K562 (cell line): ENCODE results near the gene TBC1D2B. TPM values are rescaled to one million over a fixed set of nuclear protein-coding genes. Genes with fewer than 3 reads are reported as not detected.

Source experiments
- ATAC-seq: fragments of 200-7000 bp; cut with Tn5 transposase; 3 replicates; pipeline ENCODE4 v1.9.1; 2020; ENCODE audit warnings: moderate library complexity
- BruUV-seq: library from RNA; stranded (reverse); fragments of 400-500 nt; replicated peaks from 2 replicates; lab custom pipeline; 2021; lab: Mats Ljungman, UMichigan
- CTCF ChIA-PET: fragments of 300-600 bp; formaldehyde crosslinking; extraction: SDS; loops from one replicate; lab custom pipeline; 2021; ENCODE audit warnings: low intra/inter-chr PET ratio; lab: Yijun Ruan, JAX
- POLR2A ChIA-PET: fragments of 300-600, 350-650 bp; sonication (Branson Sonifier 250); formaldehyde crosslinking; extraction: SDS; loops from one replicate; lab custom pipeline; 2021; ENCODE audit warnings: antibody characterized with exemption, inconsistent platforms; lab: Yijun Ruan, JAX
- DNase-seq, 4 experiments: peaks; one replicate each; pipeline versions ENCODE4 v3.0.0 to v3.0.0-alpha.2; 2011 to 2018; ENCODE audit warnings: low spot score in 3 of 4, mixed read lengths in 3 of 4; ENCODE audit errors: extremely low read depth in 1 of 4
- FAIRE-seq: peaks from 2 replicates; lab custom pipeline; 2011; peaks lifted over from hg19 to GRCh38; lab: Jason Lieb, UNC
- H2AFZ ChIP-seq: 2 replicates; pipeline ENCODE4 v1.6.0; 2011; ENCODE audit warnings: low read depth, low read length, control low read depth, inconsistent platforms
- H3K27ac ChIP-seq: fragments of 200-600 bp; 3 replicates; pipeline ENCODE4 v1.8.0; 2011; ENCODE audit warnings: low read depth, mild to moderate bottlenecking, control low read depth, inconsistent platforms, low read length, moderate library complexity, mixed read lengths; ENCODE audit errors: extremely low read depth
- H3K27me3 ChIP-seq, 2 experiments: fragments of 300-600 bp in 1 of 2; 2 replicates in 1 of 2; 3 replicates in 1 of 2; pipeline versions ENCODE4 v1.6.0 to v1.8.0; 2011; ENCODE audit warnings: inconsistent platforms in 2 of 2, low read length in 2 of 2, mild to moderate bottlenecking in 1 of 2, mixed read lengths in 1 of 2, moderate library complexity in 1 of 2; ENCODE audit not compliant: control insufficient read depth in 2 of 2, insufficient read depth in 2 of 2
- H3K36me3 ChIP-seq: fragments of 300-600 bp; 3 replicates; pipeline ENCODE4 v1.8.0; 2011; ENCODE audit warnings: mild to moderate bottlenecking, low read length, inconsistent platforms; ENCODE audit not compliant: control insufficient read depth, insufficient read depth
- H3K4me1 ChIP-seq, 2 experiments: fragments of 200-600 bp in 1 of 2; replicated peaks in 1 of 2; 2 replicates in 1 of 2; 3 replicates in 1 of 2; pipeline versions ENCODE4 v1.5.1 to v1.8.0; 2011; ENCODE audit warnings: inconsistent platforms in 2 of 2, low read length in 2 of 2, mild to moderate bottlenecking in 1 of 2, mixed read lengths in 1 of 2, moderate library complexity in 1 of 2; ENCODE audit not compliant: control insufficient read depth in 2 of 2, insufficient read depth in 2 of 2
- H3K4me2 ChIP-seq: 2 replicates; pipeline ENCODE4 v1.6.1; 2011; ENCODE audit warnings: low read length, control low read depth, inconsistent platforms, mixed read lengths; ENCODE audit not compliant: insufficient read depth
- H3K4me3 ChIP-seq: fragments of 200-600 bp; sonication (generic), shearing (Covaris generic); 2 replicates; pipeline ENCODE4 v1.5.1; 2016; ENCODE audit warnings: control low read depth, inconsistent platforms
- H3K79me2 ChIP-seq: fragments of 200-600 bp; 3 replicates; pipeline ENCODE4 v1.8.0; 2011; ENCODE audit warnings: low read length, inconsistent platforms; ENCODE audit not compliant: control insufficient read depth, insufficient read depth
- H3K9ac ChIP-seq, 2 experiments: 2 replicates each; pipeline versions ENCODE4 v1.6.0 to v1.6.1; 2011; ENCODE audit warnings: low read depth in 2 of 2, low read length in 2 of 2, control low read depth in 1 of 2, inconsistent platforms in 1 of 2, mild to moderate bottlenecking in 1 of 2, mixed read lengths in 1 of 2; ENCODE audit not compliant: insufficient read depth in 1 of 2
- H3K9me1 ChIP-seq: one replicate; pipeline ENCODE4 v1.6.0; 2011; ENCODE audit warnings: inconsistent platforms, mild to moderate bottlenecking, low read length, moderate library complexity; ENCODE audit not compliant: control insufficient read depth, insufficient read depth
- H3K9me3 ChIP-seq: replicated peaks from 2 replicates; pipeline ENCODE4 v1.5.1; 2011; ENCODE audit warnings: low read depth, low read length, inconsistent platforms; ENCODE audit not compliant: control insufficient read depth, insufficient read depth
- H4K20me1 ChIP-seq: replicated peaks from 2 replicates; pipeline ENCODE4 v1.6.1; 2011; ENCODE audit warnings: low read length, inconsistent platforms, mixed read lengths; ENCODE audit not compliant: control insufficient read depth, insufficient read depth
- CREB3 ChIP-seq: fragments of 450-650 bp; conservative IDR thresholded peaks from 2 replicates; pipeline ENCODE4 v1.6.1; 2016; ENCODE audit warnings: missing genetic modification characterization, low read depth, mild to moderate bottlenecking, missing compliant biosample characterization, moderate library complexity
- HES1 ChIP-seq: fragments of 450-650 bp; IDR thresholded peaks from 2 replicates; pipeline ENCODE4 v1.6.1; 2016; ENCODE audit warnings: low read depth, mild to moderate bottlenecking, moderate library complexity
- HMG20A ChIP-seq: fragments of 450-650 bp; formaldehyde crosslinking; conservative IDR thresholded peaks from 2 replicates; pipeline ENCODE4 v1.4.0; 2020; ENCODE audit warnings: mild to moderate bottlenecking, mixed read lengths
- MAFF ChIP-seq: IDR thresholded peaks from 2 replicates; pipeline ENCODE4 v1.6.1; 2012; ENCODE audit warnings: low read length, improper control_type of control experiment
- MTA3 ChIP-seq: fragments of 450-650 bp; formaldehyde crosslinking; IDR thresholded peaks from 2 replicates; pipeline ENCODE4 v1.6.1; 2017; ENCODE audit warnings: mild to moderate bottlenecking, borderline replicate concordance
- NBN ChIP-seq: fragments of 450-650 bp; IDR thresholded peaks from 2 replicates; pipeline ENCODE4 v1.6.1; 2016; ENCODE audit warnings: low read depth, mild to moderate bottlenecking
- ZBTB7A ChIP-seq: IDR thresholded peaks from 2 replicates; pipeline ENCODE4 v1.6.1; 2011; ENCODE audit warnings: low read depth, mild to moderate bottlenecking, low read length, moderate library complexity, borderline replicate concordance; ENCODE audit not compliant: control insufficient read depth
- ZNF830 ChIP-seq: fragments of 250-450 bp; sonication (Bioruptor Pico); IDR thresholded peaks from 2 replicates; pipeline ENCODE4 v1.5.0; 2021; ENCODE audit warnings: mild to moderate bottlenecking
- WGBS: fragments of 100-300 bp; shearing (Covaris generic); methylation state at CpG from one replicate; pipeline ENCODE4 v1.1.6; 2016; ENCODE audit warnings: low coverage, mixed read lengths; ENCODE audit not compliant: insufficient coverage; ENCODE audit errors: missing lambda C conversion rate; 5-methylcytosine and 5-hydroxymethylcytosine counted together
- in situ Hi-C: fragments of 300-500 bp; cut with MboI; formaldehyde crosslinking; loops from 4 replicates; pipeline ENCODE4 v1.15.0; 2018; ENCODE audit warnings: inconsistent platforms, mixed read lengths
- intact Hi-C: fragments of 100-400 bp; cut with micrococcal nuclease; formaldehyde crosslinking; loops from 2 replicates; pipeline ENCODE4 v1.14.2; 2022
- polyA plus RNA-seq, 8 experiments: library from polyadenylated mRNA; depleted of rRNA in 4 of 8; stranded (reverse) in 5 of 8; unstranded in 3 of 8; fragments of >200 nt; fragmentation: Nextera tagmentation in 2 of 8; fragmentation: Illumina TruSeq in 1 of 8; extraction: Ambion mirVana in 2 of 8; extraction: Trizol in 1 of 8; gene quantifications; 2 replicates each; pipeline versions ENCODE4 v1.2.1 to v1.2.3, GENCODE V29; 2011 to 2014; ENCODE audit warnings: inconsistent platforms in 1 of 8, missing spikeins in 1 of 8
- total RNA-seq, 7 experiments: library from RNA; depleted of rRNA in 6 of 7; stranded (reverse); fragments of >200 nt in 6 of 7; fragmentation: Illumina TruSeq in 2 of 7; extraction: Trizol in 2 of 7; gene quantifications; 2 replicates each; pipeline versions ENCODE4 v1.2.1 to v1.2.3, GENCODE V29; 2011 to 2021; ENCODE audit warnings: low replicate concordance in 1 of 7

TBC1D2B gene
- total and polyA plus RNA-seq, 9 of the 15 experiments (the other 6 are each of a cell fraction or from before 2014, with no cell fraction given): 0.15 to 16.3 (median 8.9) TPM

GRCh38 chr15:77974416-77975331 is 102.8 kb downstream of the TBC1D2B start:
- H3K4me3 ChIP-seq: no peak overlapping the region
- no peak overlapping the region for H2AFZ ChIP-seq
- no peak for TF ChIP-seq MAFF
- no peak for TF ChIP-seq MTA3
- no peak for TF ChIP-seq CREB3
- TF ChIP-seq HMG20A: no peak
- no peak for TF ChIP-seq HES1
- no peak for TF ChIP-seq NBN
- no peak for TF ChIP-seq ZNF830 (CRISPR knock-in tag)
- TF ChIP-seq ZBTB7A: no peak
- FAIRE-seq (no peak), DNase-seq (no peak), ATAC-seq (no peak)
- peaks cover 7 to 26% of the 10 kb centered on the region in 2 experiments; a peak in 3 of 5 replicates for H3K27me3 ChIP-seq
- 6% methylated on average over 10 of the region's 14 CpGs for WGBS
- in situ Hi-C loops: loop anchor here (5.0 kb wide), 1 partner anchor 803 kb away; no protein-coding TSS in a partner anchor
- no peak overlapping the region for H3K27ac ChIP-seq
- no peaks in the 10 kb centered on the region for H3K79me2 ChIP-seq
- no peaks in the 10 kb centered on the region for H4K20me1 ChIP-seq
- H3K9me3 ChIP-seq: no peaks in the 10 kb centered on the region
- no peak overlapping the region for H3K4me2 ChIP-seq
- ChIA-PET POLR2A (no interaction called here), CTCF (no interaction called here)
- H3K9me1 ChIP-seq: no peaks in the 10 kb centered on the region
- intact Hi-C loops: no loop called here
- no TSS peak for BruUV-seq
- H3K9ac ChIP-seq: no peak overlapping the region
- H3K36me3 ChIP-seq: no peaks in the 10 kb centered on the region
- H3K4me1 ChIP-seq: peaks cover 0 to 18% of the 10 kb centered on the region in 2 experiments; a peak in 2 of 5 replicates
